IMR-90 (cell line): ENCODE results near the gene MACF1.

Experiments used
- BHLHE40 ChIP-seq: fragments of 150-350 bp; IDR thresholded peaks from 2 replicates; pipeline ENCODE4 v1.6.1; 2016; ENCODE audit warnings: mild to moderate bottlenecking, low read depth, low read length
- CEBPB ChIP-seq: IDR thresholded peaks from 2 replicates; pipeline ENCODE4 v1.6.1; 2012; ENCODE audit warnings: low read depth, low read length, improper control_type of control experiment
- ELK1 ChIP-seq: fragments of 150-350 bp; IDR thresholded peaks from 2 replicates; pipeline ENCODE4 v1.6.1; 2016; ENCODE audit warnings: low read depth, mild to moderate bottlenecking, low read length, moderate library complexity, borderline replicate concordance
- FOS ChIP-seq: fragments of 150-350 bp; IDR thresholded peaks from 2 replicates; pipeline ENCODE4 v1.6.1; 2016; ENCODE audit warnings: low read depth, low read length
- MAFK ChIP-seq: IDR thresholded peaks from 2 replicates; pipeline ENCODE4 v1.6.1; 2012; ENCODE audit warnings: low read depth, low read length, improper control_type of control experiment
- MAZ ChIP-seq: IDR thresholded peaks from 2 replicates; pipeline ENCODE4 v1.6.1; 2012; ENCODE audit warnings: low read depth, mild to moderate bottlenecking, low read length, improper control_type of control experiment, moderate library complexity, borderline replicate concordance
- POLR2A ChIP-seq: IDR thresholded peaks from 2 replicates; pipeline ENCODE4 v1.6.1; 2012; ENCODE audit warnings: mild to moderate bottlenecking, low read depth, low read length
- RAD21 ChIP-seq: IDR thresholded peaks from 2 replicates; pipeline ENCODE4 v1.6.1; 2012; ENCODE audit warnings: low read length, improper control_type of control experiment
- RCOR1 ChIP-seq: IDR thresholded peaks from 2 replicates; pipeline ENCODE4 v1.6.1; 2012; ENCODE audit warnings: mild to moderate bottlenecking, low read length, improper control_type of control experiment; ENCODE audit not compliant: insufficient replicate concordance
- SMC3 ChIP-seq: fragments of 150-350 bp; IDR thresholded peaks from 2 replicates; pipeline ENCODE4 v1.6.1; 2016; ENCODE audit warnings: low read depth, mild to moderate bottlenecking, antibody characterized with exemption, low read length, moderate library complexity
- TF ChIP-seq, protein P1 (sequence below): conservative IDR thresholded peaks from 2 replicates; pipeline ENCODE4 v1.5.1; 2012; ENCODE audit warnings: mild to moderate bottlenecking, low read depth, low read length, improper control_type of control experiment

DNA sequence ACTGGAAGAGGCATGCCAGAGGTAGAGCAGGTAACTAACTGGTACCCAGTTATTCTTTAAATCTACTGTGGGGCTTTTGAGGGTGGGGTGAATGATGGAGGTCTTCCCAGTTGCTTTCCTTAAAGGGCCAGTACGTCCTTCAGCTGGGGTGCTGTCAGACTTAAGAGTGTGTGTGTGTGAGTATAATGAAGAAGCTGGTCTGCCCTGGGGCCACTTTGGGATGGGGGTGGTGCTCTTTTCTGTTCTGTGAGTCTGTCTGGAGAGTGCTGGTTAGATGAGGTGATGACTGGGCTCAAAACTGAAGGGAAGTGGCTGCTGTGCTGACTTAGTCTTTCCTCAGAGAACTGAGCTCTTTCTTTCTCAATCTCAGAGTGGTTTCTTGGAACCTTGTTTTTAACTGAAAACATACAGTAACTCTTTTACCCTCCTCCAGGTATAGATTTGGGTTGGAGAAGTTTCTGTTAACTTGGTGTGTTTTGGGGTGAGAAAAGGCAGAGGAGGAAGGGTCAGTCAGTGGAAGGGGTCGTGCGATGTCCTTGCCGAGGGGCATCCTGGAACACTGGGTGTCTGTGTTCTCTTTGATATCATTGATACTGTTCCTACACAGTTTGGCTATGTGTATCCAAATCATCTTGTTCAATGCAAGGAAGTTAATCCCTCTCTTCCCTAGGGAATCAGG, 746 bp downstream of the MACF1 start:
- TF ChIP-seq, protein P1, sequence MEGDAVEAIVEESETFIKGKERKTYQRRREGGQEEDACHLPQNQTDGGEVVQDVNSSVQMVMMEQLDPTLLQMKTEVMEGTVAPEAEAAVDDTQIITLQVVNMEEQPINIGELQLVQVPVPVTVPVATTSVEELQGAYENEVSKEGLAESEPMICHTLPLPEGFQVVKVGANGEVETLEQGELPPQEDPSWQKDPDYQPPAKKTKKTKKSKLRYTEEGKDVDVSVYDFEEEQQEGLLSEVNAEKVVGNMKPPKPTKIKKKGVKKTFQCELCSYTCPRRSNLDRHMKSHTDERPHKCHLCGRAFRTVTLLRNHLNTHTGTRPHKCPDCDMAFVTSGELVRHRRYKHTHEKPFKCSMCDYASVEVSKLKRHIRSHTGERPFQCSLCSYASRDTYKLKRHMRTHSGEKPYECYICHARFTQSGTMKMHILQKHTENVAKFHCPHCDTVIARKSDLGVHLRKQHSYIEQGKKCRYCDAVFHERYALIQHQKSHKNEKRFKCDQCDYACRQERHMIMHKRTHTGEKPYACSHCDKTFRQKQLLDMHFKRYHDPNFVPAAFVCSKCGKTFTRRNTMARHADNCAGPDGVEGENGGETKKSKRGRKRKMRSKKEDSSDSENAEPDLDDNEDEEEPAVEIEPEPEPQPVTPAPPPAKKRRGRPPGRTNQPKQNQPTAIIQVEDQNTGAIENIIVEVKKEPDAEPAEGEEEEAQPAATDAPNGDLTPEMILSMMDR = no peak
- TF ChIP-seq POLR2A (no peak), RCOR1 (no peak), RAD21 (no peak), BHLHE40 (no peak), FOS (no peak), CEBPB (no peak), MAZ (no peak), MAFK (peak; percentile 54; the same call in 1 of the 2 replicates), SMC3 (no peak), ELK1 (no peak)
